IMR-90 (cell line): ENCODE measurements around the gene TPSG1. TPM values are rescaled to one million over a fixed set of nuclear protein-coding genes. Genes with fewer than 3 reads are reported as not detected.
"Not testable (repeated sequence)": the region's sequence is repeated elsewhere in the genome, so short reads cannot be mapped to it uniquely, and the experiment has no call there.

Experiments used
- ATAC-seq: fragments of 200-7000 bp; cut with Tn5 transposase; 2 replicates; pipeline ENCODE4 v1.9.1; 2020; ENCODE audit warnings: low read depth, mild to moderate bottlenecking, moderate library complexity
- BruUV-seq: library from RNA; stranded (reverse); fragments of 400-500 nt; replicated peaks from 2 replicates; lab custom pipeline; 2021; lab: Mats Ljungman, UMichigan
- CTCF ChIA-PET: fragments of 300-600 bp; formaldehyde crosslinking; extraction: SDS; loops from one replicate; lab custom pipeline; 2021; ENCODE audit warnings: antibody characterized with exemption; lab: Yijun Ruan, JAX
- POLR2A ChIA-PET: fragments of 300-600 bp; sonication (Branson Sonifier 250); formaldehyde crosslinking; loops from one replicate; lab custom pipeline; 2022; ENCODE audit warnings: antibody characterized with exemption; ENCODE audit not compliant: unreplicated experiment; lab: Charles Lee
- DNase-seq: peaks from one replicate; pipeline ENCODE4 v3.0.0; 2013
- H2AFZ ChIP-seq: replicated peaks from 2 replicates; pipeline ENCODE3; 2013; ENCODE audit warnings: low read length, mild to moderate bottlenecking; ENCODE audit not compliant: poor library complexity
- H2AK5ac ChIP-seq: 2 replicates; pipeline ENCODE4 v1.6.1; 2013; ENCODE audit warnings: low read depth, low read length, inconsistent platforms
- H2AK9ac ChIP-seq: replicated peaks from 2 replicates; pipeline ENCODE3; 2013; ENCODE audit warnings: mild to moderate bottlenecking, low read depth, low read length, moderate library complexity; ENCODE audit not compliant: poor library complexity
- H2BK120ac ChIP-seq: 2 replicates; pipeline ENCODE4 v1.6.1; 2013; ENCODE audit warnings: low read depth, low read length, inconsistent platforms
- H2BK15ac ChIP-seq: 3 replicates; pipeline ENCODE4 v1.6.1; 2013; ENCODE audit warnings: low read depth, low read length, inconsistent platforms
- H2BK20ac ChIP-seq: 2 replicates; pipeline ENCODE4 v1.6.1; 2013; ENCODE audit warnings: low read depth, mild to moderate bottlenecking, inconsistent platforms, low read length, moderate library complexity
- H2BK5ac ChIP-seq: 2 replicates; pipeline ENCODE4 v1.6.1; 2013; ENCODE audit warnings: mild to moderate bottlenecking, low read depth, low read length, inconsistent platforms; ENCODE audit not compliant: poor library complexity, severe bottlenecking
- H3K14ac ChIP-seq: replicated peaks from 2 replicates; pipeline ENCODE4 v1.6.1; 2013; ENCODE audit warnings: low read depth, low read length, inconsistent platforms
- H3K18ac ChIP-seq: 2 replicates; pipeline ENCODE4 v1.6.1; 2013; ENCODE audit warnings: low read depth, low read length, control low read depth
- H3K23ac ChIP-seq: 2 replicates; pipeline ENCODE4 v1.6.1; 2013; ENCODE audit warnings: low read depth, low read length, inconsistent platforms
- H3K27ac ChIP-seq: 2 replicates; pipeline ENCODE4 v1.5.1; 2013; ENCODE audit warnings: mild to moderate bottlenecking, control low read depth, low read length; ENCODE audit not compliant: insufficient read depth
- H3K27me3 ChIP-seq: 2 replicates; pipeline ENCODE4 v1.6.1; 2013; ENCODE audit warnings: low read length; ENCODE audit not compliant: control insufficient read depth, insufficient read depth
- H3K36me3 ChIP-seq: 2 replicates; pipeline ENCODE4 v1.6.1; 2013; ENCODE audit warnings: low read length, mixed read lengths; ENCODE audit not compliant: control insufficient read depth, insufficient read depth
- H3K4ac ChIP-seq: 2 replicates; pipeline ENCODE4 v1.6.1; 2013; ENCODE audit warnings: low read depth, low read length, inconsistent platforms
- H3K4me1 ChIP-seq: 2 replicates; pipeline ENCODE4 v1.6.1; 2013; ENCODE audit warnings: low read length, mixed read lengths; ENCODE audit not compliant: control insufficient read depth, insufficient read depth
- H3K4me2 ChIP-seq: 2 replicates; pipeline ENCODE4 v1.6.1; 2013; ENCODE audit warnings: low read depth, mild to moderate bottlenecking, control low read depth, low read length, moderate library complexity
- H3K4me3 ChIP-seq: 2 replicates; pipeline ENCODE4 v1.5.1; 2013; ENCODE audit warnings: low read depth, mild to moderate bottlenecking, control low read depth, low read length, moderate library complexity; ENCODE audit not compliant: insufficient read depth
- H3K56ac ChIP-seq: 2 replicates; pipeline ENCODE4 v1.6.1; 2013; ENCODE audit warnings: low read length, inconsistent platforms; ENCODE audit not compliant: insufficient read depth; ENCODE audit errors: extremely low read depth
- H3K79me1 ChIP-seq, 2 experiments: 2 replicates each; pipeline ENCODE4 v1.6.1; 2013; ENCODE audit warnings: low read length in 2 of 2, inconsistent platforms in 1 of 2, low read depth in 1 of 2
- H3K9ac ChIP-seq: 2 replicates; pipeline ENCODE4 v1.6.1; 2013; ENCODE audit warnings: low read depth, low read length, control low read depth
- H3K9me1 ChIP-seq: 2 replicates; pipeline ENCODE4 v1.6.1; 2013; ENCODE audit warnings: low read length, inconsistent platforms; ENCODE audit not compliant: insufficient read depth
- H3K9me3 ChIP-seq: 2 replicates; pipeline ENCODE4 v1.6.1; 2013; ENCODE audit warnings: low read length; ENCODE audit not compliant: control insufficient read depth, insufficient read depth
- H4K20me1 ChIP-seq: 2 replicates; pipeline ENCODE4 v1.6.1; 2013; ENCODE audit warnings: low read length, inconsistent platforms; ENCODE audit not compliant: insufficient read depth
- H4K5ac ChIP-seq: 2 replicates; pipeline ENCODE4 v1.6.1; 2013; ENCODE audit warnings: mild to moderate bottlenecking, low read depth, low read length, control low read depth
- H4K8ac ChIP-seq, 2 experiments: 2 replicates each; pipeline ENCODE4 v1.6.1; 2013; ENCODE audit warnings: low read depth in 2 of 2, low read length in 2 of 2, control low read depth in 1 of 2, inconsistent platforms in 1 of 2
- H4K91ac ChIP-seq: 2 replicates; pipeline ENCODE4 v1.6.1; 2013; ENCODE audit warnings: low read depth, low read length, inconsistent platforms; ENCODE audit not compliant: insufficient read depth
- CEBPB ChIP-seq: IDR thresholded peaks from 2 replicates; pipeline ENCODE4 v1.6.1; 2012; ENCODE audit warnings: low read depth, low read length, improper control_type of control experiment
- RCOR1 ChIP-seq: IDR thresholded peaks from 2 replicates; pipeline ENCODE4 v1.6.1; 2012; ENCODE audit warnings: mild to moderate bottlenecking, low read length, improper control_type of control experiment; ENCODE audit not compliant: insufficient replicate concordance
- WGBS, 2 experiments: methylation state at CpG; one replicate each; pipeline versions ENCODE4 v1.1.5 to v1.1.7; 2013; ENCODE audit warnings: missing lambda C conversion rate in 2 of 2; ENCODE audit not compliant: insufficient read length in 1 of 2; ENCODE audit errors: extremely low coverage in 2 of 2; 5-methylcytosine and 5-hydroxymethylcytosine counted together
- dilution Hi-C: fragments of 300-500 bp; cut with HindIII; formaldehyde crosslinking; loops from one replicate; pipeline ENCODE4 v1.14.3; 2018; ENCODE audit warnings: low sequenced_read_pairs; ENCODE audit not compliant: unreplicated experiment
- in situ Hi-C: fragments of 300-500 bp; cut with MboI; formaldehyde crosslinking; loops from 3 replicates; pipeline ENCODE4 v1.14.3; 2019; ENCODE audit warnings: low sequenced_read_pairs, inconsistent platforms, mixed read lengths
- intact Hi-C: fragments of 100-400 bp; cut with micrococcal nuclease; formaldehyde crosslinking; loops from 2 replicates; pipeline ENCODE4 v1.10.0; 2022
- polyA plus RNA-seq, 3 experiments: library from polyadenylated mRNA; depleted of rRNA; stranded (reverse); fragments of >200 nt; gene quantifications; 2 replicates each; pipeline ENCODE4 v1.2.3, GENCODE V29; 2012; ENCODE audit warnings: low replicate concordance in 1 of 3
- total RNA-seq: library from RNA; depleted of rRNA; stranded (reverse); fragments of >200 nt; gene quantifications from 2 replicates; pipeline ENCODE4 v1.2.3, GENCODE V29; 2012

The TPSG1 gene
- total and polyA plus RNA-seq, 2 of the 4 experiments (the other 2 are of a cell fraction), result not detected

DNA sequence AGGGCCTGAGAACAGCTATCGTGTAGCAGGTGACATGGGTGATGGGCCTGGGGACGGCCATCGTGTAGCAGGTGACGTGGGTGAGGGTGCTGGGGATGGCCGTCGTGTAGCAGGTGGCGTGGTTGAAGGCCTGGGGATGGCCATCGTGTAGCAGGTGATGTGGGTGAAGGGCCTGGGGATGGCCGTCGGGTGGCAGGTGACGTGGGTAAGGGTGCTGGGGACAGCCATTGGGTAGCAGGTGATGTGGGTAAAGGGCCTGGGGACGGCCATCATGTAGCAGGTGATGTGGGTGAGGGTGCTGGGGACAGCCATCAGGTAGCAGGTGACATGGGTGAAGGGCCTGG, 46.3 kb upstream of the TPSG1 start:
- Histone ChIP-seq H2BK20ac (no peak overlapping the region), H3K79me1 (no peaks in the 10 kb centered on the region), H3K9ac (no peak overlapping the region), H3K14ac (no peak overlapping the region), H2AK9ac (no peak overlapping the region), H2AK5ac (no peak overlapping the region), H2AFZ (no peak overlapping the region), H4K5ac (no peak overlapping the region), H4K8ac (no peak overlapping the region), H3K4me3 (no peak overlapping the region), H3K9me3 (peaks cover 2% of the 10 kb centered on the region; the same call in 1 of the 2 replicates), H3K27me3 (peaks cover 24% of the 10 kb centered on the region), H2BK15ac (no peak overlapping the region), H2BK120ac (no peak overlapping the region), H3K23ac (no peak overlapping the region), H4K91ac (no peak overlapping the region), H3K36me3 (no peaks in the 10 kb centered on the region), H3K9me1 (no peaks in the 10 kb centered on the region), H3K56ac (no peak overlapping the region), H3K18ac (no peak overlapping the region), H3K4me2 (no peak overlapping the region), H3K4me1 (no peaks in the 10 kb centered on the region), H2BK5ac (no peak overlapping the region), H4K20me1 (no peaks in the 10 kb centered on the region), H3K4ac (no peak overlapping the region), H3K27ac (no peak overlapping the region)
- intact Hi-C loops (no loop called here), in situ Hi-C loops (no loop called here), dilution Hi-C loops (no loop called here)
- BruUV-seq, result no TSS peak
- ChIA-PET CTCF (no interaction called here), POLR2A (no interaction called here)
- no peak for ATAC-seq
- 84% methylated on average over 8 of the region's 12 CpGs; no CpG with 5 or more reads in 1 of the 2 experiments for WGBS, 2 experiments
- TF ChIP-seq RCOR1 (no peak), CEBPB (no peak)
- no peak for DNase-seq

DNA sequence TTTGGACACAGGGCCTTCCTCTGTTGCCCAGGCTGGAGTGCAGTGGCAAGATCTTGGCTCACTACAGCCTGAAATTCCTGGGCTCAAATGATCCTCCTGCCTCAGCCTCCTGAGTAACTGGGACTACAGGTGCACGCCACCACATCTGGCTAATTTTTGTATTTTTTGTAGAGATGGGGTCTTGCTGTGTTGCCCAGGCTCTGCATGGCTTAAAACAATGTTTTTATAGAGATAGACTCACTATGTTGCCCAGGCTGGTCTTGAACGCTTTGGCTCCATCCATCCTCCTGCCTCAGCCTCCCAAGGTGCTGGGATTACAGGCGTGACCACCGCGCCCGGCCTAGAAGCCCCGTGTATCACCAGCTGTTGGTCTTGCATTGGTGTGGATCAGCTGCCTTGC, 44.4 kb upstream of the TPSG1 start:
- H3K23ac ChIP-seq, H3K36me3 ChIP-seq, ATAC-seq, H3K9ac ChIP-seq, H3K4me3 ChIP-seq, H4K91ac ChIP-seq, BruUV-seq, H3K56ac ChIP-seq, in situ Hi-C loops, H4K5ac ChIP-seq, H2BK20ac ChIP-seq, H3K18ac ChIP-seq, H3K4me1 ChIP-seq, H4K8ac ChIP-seq, H4K20me1 ChIP-seq, H2AK5ac ChIP-seq, H3K4ac ChIP-seq, H3K9me1 ChIP-seq, H3K9me3 ChIP-seq, DNase-seq, H3K79me1 ChIP-seq, intact Hi-C loops, H3K14ac ChIP-seq, POLR2A ChIA-PET, H2BK120ac ChIP-seq, H2AFZ ChIP-seq, H3K27ac ChIP-seq, H2BK5ac ChIP-seq, H3K4me2 ChIP-seq, CTCF ChIA-PET, dilution Hi-C loops, H2BK15ac ChIP-seq: not testable (repeated sequence)
- WGBS, 2 experiments, result 100% methylated on average over 1 of the region's 7 CpGs; no CpG with 5 or more reads in 1 of the 2 experiments
- Histone ChIP-seq H3K27me3 (peaks cover 18% of the 10 kb centered on the region; the same call in 1 of the 2 replicates), H2AK9ac (peak overlapping the region; percentile 70)
